K562 (cell line): Measurements from ENCODE around the gene OGDH. TPM values are rescaled to one million over a fixed set of nuclear protein-coding genes. Genes with fewer than 3 reads are reported as not detected.
A peak's percentile ranks its signal among the peaks of the same experiment; 100 is the strongest.

Experiments
- BRD4 ChIP-seq: fragments of 200-600 bp; sonication (generic); IDR thresholded peaks from 2 replicates; pipeline ENCODE4 v1.6.1; 2017; ENCODE audit warnings: inconsistent platforms
- CBX8 ChIP-seq: fragments of 200-600 bp; sonication (generic); IDR thresholded peaks from 2 replicates; pipeline ENCODE4 v1.6.1; 2012; ENCODE audit warnings: borderline replicate concordance, mixed run types, low read depth, mild to moderate bottlenecking, moderate library complexity, mixed read lengths, low read length, control low read depth, inconsistent platforms; ENCODE audit not compliant: poor library complexity, severe bottlenecking; ENCODE audit errors: extremely low read depth
- CTCF ChIP-seq, 3 experiments: IDR thresholded peaks in 2 of 3; conservative IDR thresholded peaks in 1 of 3; 2 replicates each; pipeline ENCODE4 v1.5.1; 2011 to 2012; ENCODE audit warnings: low read length in 3 of 3, mild to moderate bottlenecking in 3 of 3, control low read depth in 2 of 3, improper control_type of control experiment in 1 of 3, inconsistent platforms in 1 of 3, low read depth in 1 of 3, mixed read lengths in 1 of 3, moderate library complexity in 1 of 3; ENCODE audit not compliant: insufficient read depth in 2 of 3
- FOXK2 ChIP-seq, 2 experiments: fragments of 450-650 bp; IDR thresholded peaks in 1 of 2; conservative IDR thresholded peaks in 1 of 2; 2 replicates each; pipeline ENCODE4 v1.6.1; 2016; ENCODE audit warnings: low read depth in 2 of 2, mild to moderate bottlenecking in 1 of 2
- KAT7 ChIP-seq: sonication (generic); formaldehyde crosslinking; IDR thresholded peaks from 2 replicates; pipeline ENCODE4 v1.8.0; 2022; ENCODE audit warnings: missing genetic modification reagents, mild to moderate bottlenecking, borderline replicate concordance
- MECOM ChIP-seq: fragments of 250-450 bp; sonication (Bioruptor Pico); IDR thresholded peaks from 2 replicates; pipeline ENCODE4 v1.8.0; 2022; ENCODE audit warnings: inconsistent platforms
- RBM22 ChIP-seq: fragments of 200-400 bp; formaldehyde crosslinking; IDR thresholded peaks from 2 replicates; pipeline ENCODE4 v1.6.1; 2018; ENCODE audit warnings: low read length, low read depth; ENCODE audit not compliant: poor library complexity, severe bottlenecking
- SIX5 ChIP-seq, 2 experiments: IDR thresholded peaks; 2 replicates each; pipeline ENCODE4 v1.6.1; 2011; ENCODE audit warnings: low read length in 2 of 2, borderline replicate concordance in 1 of 2, low read depth in 1 of 2, mild to moderate bottlenecking in 1 of 2, moderate library complexity in 1 of 2; ENCODE audit not compliant: insufficient read depth in 1 of 2
- SUPT5H ChIP-seq: fragments of 450-650 bp; IDR thresholded peaks from 2 replicates; pipeline ENCODE4 v1.6.1; 2016
- TAF7 ChIP-seq: fragments of 450-650 bp; IDR thresholded peaks from 2 replicates; pipeline ENCODE4 v1.6.1; 2016; ENCODE audit warnings: missing genetic modification characterization, missing compliant biosample characterization
- ZBED1 ChIP-seq: IDR thresholded peaks from 2 replicates; pipeline ENCODE4 v1.6.1; 2014
- ZNF354B ChIP-seq: fragments of 250-450 bp; sonication (Bioruptor Pico); IDR thresholded peaks from 2 replicates; pipeline ENCODE4 v1.4.0; 2020
- ZNF699 ChIP-seq: fragments of 250-450 bp; sonication (Bioruptor Pico); IDR thresholded peaks from 2 replicates; pipeline ENCODE4 v1.8.0; 2021; ENCODE audit warnings: mild to moderate bottlenecking, moderate library complexity; ENCODE audit not compliant: insufficient replicate concordance
- polyA plus RNA-seq, 8 experiments: library from polyadenylated mRNA; depleted of rRNA in 4 of 8; stranded (reverse) in 5 of 8; unstranded in 3 of 8; fragments of >200 nt; fragmentation: Nextera tagmentation in 2 of 8; fragmentation: Illumina TruSeq in 1 of 8; extraction: Ambion mirVana in 2 of 8; extraction: Trizol in 1 of 8; gene quantifications; 2 replicates each; pipeline versions ENCODE4 v1.2.1 to v1.2.3, GENCODE V29; 2011 to 2014; ENCODE audit warnings: inconsistent platforms in 1 of 8, missing spikeins in 1 of 8
- total RNA-seq, 7 experiments: library from RNA; depleted of rRNA in 6 of 7; stranded (reverse); fragments of >200 nt in 6 of 7; fragmentation: Illumina TruSeq in 2 of 7; extraction: Trizol in 2 of 7; gene quantifications; 2 replicates each; pipeline versions ENCODE4 v1.2.1 to v1.2.3, GENCODE V29; 2011 to 2021; ENCODE audit warnings: low replicate concordance in 1 of 7
- TF ChIP-seq, protein P1 (sequence below), 2 experiments: fragments of 450-650 bp; IDR thresholded peaks; 2 replicates each; pipeline ENCODE4 v1.6.1; 2016; ENCODE audit warnings: mild to moderate bottlenecking in 2 of 2, borderline replicate concordance in 1 of 2, low read depth in 1 of 2, moderate library complexity in 1 of 2
- TF ChIP-seq, protein P2 (sequence below): conservative IDR thresholded peaks from 2 replicates; pipeline ENCODE4 v1.6.1; 2011; ENCODE audit warnings: low read depth, mild to moderate bottlenecking, low read length; ENCODE audit not compliant: control insufficient read depth

Gene OGDH
- total and polyA plus RNA-seq, 9 of the 15 experiments (the other 6 are each of a cell fraction or from before 2014, with no cell fraction given) = 3.1 to 80.3 (median 23.5) TPM

DNA sequence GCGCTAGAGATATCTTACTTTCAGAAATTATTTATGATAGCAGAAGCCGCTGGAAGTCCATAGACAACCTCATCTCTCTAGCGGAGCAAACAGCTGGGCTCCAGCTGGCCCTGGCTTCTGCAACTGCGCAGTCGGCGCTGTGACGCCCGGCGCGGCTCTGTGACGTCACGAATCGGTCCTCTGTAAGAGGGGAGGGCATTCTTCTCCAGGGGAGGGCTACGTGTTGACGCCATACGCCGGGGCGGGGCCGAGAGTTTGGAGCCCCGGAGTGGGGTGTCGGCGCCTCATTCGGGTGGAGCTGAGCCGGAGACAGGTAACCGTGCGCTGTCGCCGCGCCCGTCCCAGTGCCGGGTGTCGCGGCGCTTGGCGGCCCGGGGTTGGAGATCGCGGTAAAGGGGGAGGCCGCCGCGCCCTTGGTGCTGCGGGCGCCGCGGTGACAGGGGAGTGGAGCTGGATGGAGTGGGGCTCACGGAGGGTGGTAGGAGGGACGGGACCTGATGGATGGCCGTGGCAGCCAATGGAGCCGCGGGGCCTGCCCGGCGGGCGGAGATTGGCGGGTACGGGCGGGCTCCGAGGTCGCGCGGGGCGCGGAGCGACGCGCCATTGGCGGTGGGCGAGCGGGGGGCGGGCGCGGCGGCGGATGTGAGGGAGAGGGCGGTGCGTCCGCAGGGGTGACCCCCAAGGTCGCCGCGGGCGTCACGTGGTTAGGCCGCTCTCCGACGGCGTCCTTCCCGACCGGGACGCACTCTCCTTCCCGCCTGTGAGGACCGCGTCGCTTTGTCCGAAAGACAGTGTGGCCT lies at the start of gene OGDH (continued):
- TF ChIP-seq BRD4 = no peak
- TF ChIP-seq CBX8 = no peak
- TF ChIP-seq, protein P1, sequence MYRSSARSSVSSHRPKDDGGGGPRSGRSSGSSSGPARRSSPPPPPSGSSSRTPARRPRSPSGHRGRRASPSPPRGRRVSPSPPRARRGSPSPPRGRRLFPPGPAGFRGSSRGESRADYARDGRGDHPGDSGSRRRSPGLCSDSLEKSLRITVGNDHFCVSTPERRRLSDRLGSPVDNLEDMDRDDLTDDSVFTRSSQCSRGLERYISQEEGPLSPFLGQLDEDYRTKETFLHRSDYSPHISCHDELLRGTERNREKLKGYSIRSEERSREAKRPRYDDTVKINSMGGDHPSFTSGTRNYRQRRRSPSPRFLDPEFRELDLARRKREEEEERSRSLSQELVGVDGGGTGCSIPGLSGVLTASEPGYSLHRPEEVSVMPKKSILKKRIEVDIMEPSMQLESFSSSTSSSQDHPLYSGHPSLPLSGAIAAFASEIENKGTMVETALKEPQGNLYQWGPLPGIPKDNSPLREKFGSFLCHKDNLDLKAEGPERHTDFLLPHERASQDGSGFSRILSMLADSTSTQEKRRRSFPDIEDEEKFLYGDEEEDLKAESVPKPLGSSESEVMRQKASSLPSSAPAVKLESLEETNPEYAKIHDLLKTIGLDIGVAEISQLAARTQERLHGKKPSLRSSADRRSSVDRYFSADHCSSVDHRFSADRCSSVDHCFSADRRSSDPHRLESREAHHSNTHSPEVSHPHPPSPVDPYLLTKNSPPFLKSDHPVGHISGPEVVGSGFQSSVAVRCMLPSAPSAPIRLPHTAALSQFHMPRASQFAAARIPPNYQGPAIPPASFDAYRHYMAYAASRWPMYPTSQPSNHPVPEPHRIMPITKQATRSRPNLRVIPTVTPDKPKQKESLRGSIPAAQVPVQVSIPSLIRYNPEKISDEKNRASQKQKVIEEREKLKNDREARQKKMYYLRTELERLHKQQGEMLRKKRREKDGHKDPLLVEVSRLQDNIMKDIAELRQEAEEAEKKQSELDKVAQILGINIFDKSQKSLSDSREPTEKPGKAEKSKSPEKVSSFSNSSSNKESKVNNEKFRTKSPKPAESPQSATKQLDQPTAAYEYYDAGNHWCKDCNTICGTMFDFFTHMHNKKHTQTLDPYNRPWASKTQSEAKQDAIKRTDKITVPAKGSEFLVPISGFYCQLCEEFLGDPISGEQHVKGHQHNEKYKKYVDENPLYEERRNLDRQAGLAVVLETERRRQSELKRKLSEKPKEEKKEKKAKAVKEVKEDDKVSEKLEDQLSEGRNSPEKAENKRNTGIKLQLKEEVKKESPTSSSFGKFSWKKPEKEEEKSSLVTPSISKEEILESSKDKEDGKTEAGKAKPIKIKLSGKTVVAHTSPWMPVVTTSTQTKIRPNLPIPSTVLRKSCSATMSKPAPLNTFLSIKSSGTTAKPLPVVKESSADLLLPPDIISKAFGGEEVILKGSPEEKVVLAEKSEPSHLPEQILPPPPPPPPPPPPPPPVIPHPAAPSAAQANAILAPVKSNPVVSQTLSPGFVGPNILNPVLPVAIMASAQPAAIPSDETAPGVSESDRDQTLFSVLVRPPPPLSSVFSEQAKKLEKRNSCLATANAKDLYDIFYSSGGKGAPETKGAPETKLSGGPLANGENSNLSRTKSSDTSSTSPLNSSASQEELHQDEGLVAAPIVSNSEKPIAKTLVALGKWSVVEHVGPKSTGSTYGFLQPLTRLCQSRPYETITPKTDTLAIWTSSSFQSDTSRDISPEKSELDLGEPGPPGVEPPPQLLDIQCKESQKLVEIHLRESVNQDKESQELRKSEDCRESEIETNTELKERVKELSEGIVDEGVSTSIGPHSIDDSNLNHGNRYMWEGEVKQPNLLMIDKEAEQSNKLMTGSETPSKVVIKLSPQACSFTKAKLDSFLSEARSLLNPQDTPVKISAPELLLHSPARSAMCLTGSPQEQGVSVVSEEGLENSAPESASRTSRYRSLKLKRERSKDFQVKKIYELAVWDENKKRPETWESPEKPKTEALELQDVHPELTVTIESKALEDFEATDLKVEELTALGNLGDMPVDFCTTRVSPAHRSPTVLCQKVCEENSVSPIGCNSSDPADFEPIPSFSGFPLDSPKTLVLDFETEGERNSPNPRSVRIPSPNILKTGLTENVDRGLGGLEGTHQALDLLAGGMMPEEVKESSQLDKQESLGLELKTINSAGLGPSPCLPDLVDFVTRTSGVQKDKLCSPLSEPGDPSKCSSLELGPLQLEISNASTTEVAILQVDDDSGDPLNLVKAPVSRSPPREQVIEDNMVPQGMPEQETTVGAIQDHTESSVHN (IDR thresholded peaks at IDR 0.05; ENCODE audit: borderline replicate concordance in 1 of 2, low read depth in 1 of 2) = peak in 1 of 2 experiments; percentile 99; a peak in 2 of 4 replicates
- TF ChIP-seq SUPT5H = peak; percentile 99
- peak in 1 of 2 experiments; percentile 21; a peak in 1 of 4 replicates for TF ChIP-seq SIX5 (IDR thresholded peaks at IDR 0.05; ENCODE audit: borderline replicate concordance in 1 of 2, insufficient read depth in 1 of 2, low read depth in 1 of 2, low read length in 2 of 2)
- TF ChIP-seq RBM22 = peak; percentile 29
- no peak for TF ChIP-seq MECOM
- no peak for TF ChIP-seq KAT7
- no peak for TF ChIP-seq ZNF699 (CRISPR knock-in tag)
- TF ChIP-seq, protein P2, sequence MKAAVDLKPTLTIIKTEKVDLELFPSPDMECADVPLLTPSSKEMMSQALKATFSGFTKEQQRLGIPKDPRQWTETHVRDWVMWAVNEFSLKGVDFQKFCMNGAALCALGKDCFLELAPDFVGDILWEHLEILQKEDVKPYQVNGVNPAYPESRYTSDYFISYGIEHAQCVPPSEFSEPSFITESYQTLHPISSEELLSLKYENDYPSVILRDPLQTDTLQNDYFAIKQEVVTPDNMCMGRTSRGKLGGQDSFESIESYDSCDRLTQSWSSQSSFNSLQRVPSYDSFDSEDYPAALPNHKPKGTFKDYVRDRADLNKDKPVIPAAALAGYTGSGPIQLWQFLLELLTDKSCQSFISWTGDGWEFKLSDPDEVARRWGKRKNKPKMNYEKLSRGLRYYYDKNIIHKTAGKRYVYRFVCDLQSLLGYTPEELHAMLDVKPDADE = peak; percentile 93
- peak; percentile 89; a peak in 3 of 4 replicates for TF ChIP-seq FOXK2 (conservative IDR thresholded peaks at IDR 0.05 in 1 of 2, IDR thresholded peaks at IDR 0.05 in 1 of 2; ENCODE audit: low read depth in 2 of 2)
- no peak for TF ChIP-seq ZBED1
- no peak for TF ChIP-seq CTCF (IDR thresholded peaks at IDR 0.05 in 2 of 3, conservative IDR thresholded peaks at IDR 0.05 in 1 of 3; ENCODE audit: insufficient read depth in 2 of 3, low read depth in 1 of 3, low read length in 3 of 3)
- no peak for TF ChIP-seq ZNF354B (CRISPR knock-in tag)
- peak; percentile 77 for TF ChIP-seq TAF7 (tag)
